ENCODE measurements around the gene EME1.
"Not testable (repeated sequence)": the region's sequence is repeated elsewhere in the genome, so short reads cannot be mapped to it uniquely, and the experiment has no call there.

EME1 gene

GRCh38 chr17:50426472-50426782 lies 53.4 kb downstream of the EME1 start:
- no peak for DNase-seq (ENCODE audit: low spot score)

DNA sequence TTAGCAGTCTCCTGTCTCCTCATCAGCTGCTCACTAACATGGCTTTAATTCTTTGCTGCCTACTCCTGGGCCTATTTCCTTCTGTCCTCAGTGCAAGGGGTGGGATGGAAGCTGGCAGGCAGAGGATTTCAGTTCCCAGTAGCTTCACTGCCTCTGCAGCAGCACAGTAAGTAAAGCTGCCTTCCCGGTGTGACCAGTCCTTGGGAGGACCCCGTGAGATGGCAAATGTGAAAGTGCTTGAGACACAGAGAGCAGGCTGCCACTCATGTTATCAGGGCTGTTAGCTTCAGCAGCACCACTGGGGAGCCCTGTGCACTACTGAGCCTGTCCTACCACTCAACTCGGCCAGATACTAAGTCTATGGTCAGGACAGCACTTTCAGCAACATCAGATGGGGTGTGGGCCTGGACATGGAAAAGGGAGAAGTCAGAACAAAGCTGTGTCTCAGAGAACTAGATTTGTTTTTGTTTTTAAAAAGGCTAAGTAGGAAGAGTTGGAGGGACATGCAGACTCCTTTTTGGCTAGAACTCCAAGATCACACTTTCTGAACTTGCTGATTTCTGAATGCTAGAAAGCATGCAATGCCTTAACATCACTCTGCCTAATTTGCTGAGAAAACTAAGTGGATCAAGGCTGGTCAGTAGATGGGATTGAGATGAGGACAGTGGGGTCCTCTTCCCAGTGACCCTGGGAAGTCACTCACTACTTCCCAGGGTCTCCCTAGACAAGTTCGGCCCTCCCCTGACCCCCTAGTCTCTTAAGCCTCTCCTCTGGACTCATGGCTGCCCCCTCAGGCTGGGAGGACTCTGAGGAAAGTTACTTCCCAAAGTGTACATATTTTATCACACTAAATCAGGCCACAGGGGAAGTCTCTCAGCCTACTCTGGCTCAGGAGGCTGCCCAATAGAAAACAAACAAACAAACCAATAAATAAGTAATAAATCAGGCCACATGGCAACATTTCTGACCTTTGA lies 54.1 kb downstream of the EME1 start:
- peak; percentile 62 for DNase-seq (ENCODE audit: low spot score)

GRCh38 chr17:50428126-50428525 lies 55.1 kb downstream of the EME1 start:
- DNase-seq (ENCODE audit: low spot score), result not testable (repeated sequence)

DNA sequence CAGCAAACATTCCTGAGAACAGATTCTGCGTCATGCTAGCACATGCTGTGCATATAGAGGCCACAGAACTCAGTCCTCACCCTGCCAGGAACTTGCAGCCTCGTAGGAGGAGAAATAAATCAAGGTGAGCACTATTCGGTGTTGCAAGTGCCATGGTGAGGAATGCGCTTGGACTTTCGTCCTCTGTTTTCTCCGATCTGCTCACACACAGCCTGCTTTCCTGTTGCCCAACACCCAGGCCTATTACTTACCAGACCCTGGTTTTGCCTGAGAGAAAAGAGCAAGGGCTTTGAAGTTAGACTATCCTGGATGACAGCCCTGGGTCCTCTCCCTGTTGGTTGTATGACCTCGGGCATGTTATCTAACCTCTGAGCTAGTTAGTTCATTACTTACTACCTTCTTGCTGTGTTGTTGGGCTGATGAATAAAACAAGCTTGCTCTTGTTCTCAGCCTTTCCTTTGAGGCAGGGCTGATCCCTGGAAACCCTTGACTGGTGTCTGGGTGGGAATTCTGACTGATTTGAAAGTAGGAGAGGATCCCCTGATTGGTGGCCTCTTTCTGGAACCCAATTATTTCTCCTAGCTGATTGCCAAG lies 55.9 kb downstream of the EME1 start:
- no peak for DNase-seq (ENCODE audit: low spot score)

DNA sequence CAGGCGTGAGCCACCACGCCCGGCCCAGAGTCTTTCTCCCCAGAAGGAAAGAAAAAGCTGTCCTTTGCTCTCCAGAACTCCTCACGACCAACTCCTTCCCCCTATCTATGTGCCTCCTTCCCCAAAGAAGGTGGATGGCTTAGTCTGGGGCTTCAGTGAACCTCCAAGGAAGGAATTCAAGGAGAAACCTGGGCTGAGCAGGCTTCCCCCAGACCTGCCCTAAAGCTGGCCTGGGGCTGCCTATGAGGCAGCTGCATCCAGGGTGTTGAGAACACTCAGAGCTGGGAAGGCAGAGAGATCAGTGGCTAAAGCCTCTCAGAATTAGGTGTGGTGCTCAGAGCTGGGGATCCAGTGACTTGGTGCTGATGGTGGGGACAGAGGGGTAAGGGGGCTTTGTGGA lies 56.8 kb downstream of the EME1 start:
- no peak for DNase-seq (ENCODE audit: low spot score)
